ENCODE measurements around the gene RIOK3.

DNA sequence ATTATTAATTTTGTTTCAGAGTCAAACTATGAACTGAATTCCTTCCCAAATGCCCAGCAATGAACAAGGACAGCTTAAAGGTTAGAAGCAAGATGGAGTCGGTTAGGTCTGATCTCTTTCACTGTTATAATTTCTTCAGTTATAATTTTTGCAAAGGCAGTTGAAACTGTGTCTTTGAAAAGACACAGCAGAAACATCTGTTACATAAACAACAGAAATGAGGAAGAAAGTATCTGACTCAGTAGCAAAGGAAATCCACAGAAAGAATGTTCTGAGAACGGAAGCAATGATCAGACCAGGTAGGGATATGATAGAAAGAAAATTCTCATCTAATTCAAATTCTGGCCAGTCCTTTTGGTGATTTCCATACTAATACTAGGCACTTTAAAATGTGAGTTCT is 45.0 kb downstream of the RIOK3 start:
- TF ChIP-seq USF2 (IDR thresholded peaks at IDR 0.05) (no peak), KDM1A (IDR thresholded peaks at IDR 0.05; ENCODE audit: low read depth) (no peak), CTCF (IDR thresholded peaks at IDR 0.05) (no peak)

All from A549 (cell line).